ENCODE measurements around the gene OR4F6.
"Not testable (repeated sequence)": the region's sequence is repeated elsewhere in the genome, so short reads cannot be mapped to it uniquely, and the experiment has no call there.

OR4F6 gene, protein sequence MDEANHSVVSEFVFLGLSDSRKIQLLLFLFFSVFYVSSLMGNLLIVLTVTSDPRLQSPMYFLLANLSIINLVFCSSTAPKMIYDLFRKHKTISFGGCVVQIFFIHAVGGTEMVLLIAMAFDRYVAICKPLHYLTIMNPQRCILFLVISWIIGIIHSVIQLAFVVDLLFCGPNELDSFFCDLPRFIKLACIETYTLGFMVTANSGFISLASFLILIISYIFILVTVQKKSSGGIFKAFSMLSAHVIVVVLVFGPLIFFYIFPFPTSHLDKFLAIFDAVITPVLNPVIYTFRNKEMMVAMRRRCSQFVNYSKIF

GRCh38 chr15:101803209-101803608 is at the start of gene OR4F6:
Gene OR4F6 (plus strand): TSS chr15:101803509. CDS start chr15:101805720, 2,211 bp downstream.
- no peak for DNase-seq

- not testable (repeated sequence) for DNase-seq
Observed at GRCh38 chr15:101764669-101765339, 38.5 kb upstream of the OR4F6 start.

- not testable (repeated sequence) for DNase-seq
Observed at GRCh38 chr15:101765340-101765671, 38.0 kb upstream of the OR4F6 start.

GRCh38 chr15:101765772-101766456 is 37.4 kb upstream of the OR4F6 start:
- no peak for DNase-seq

GRCh38 chr15:101767083-101767640 is 36.1 kb upstream of the OR4F6 start:
- DNase-seq = not testable (repeated sequence)

DNA sequence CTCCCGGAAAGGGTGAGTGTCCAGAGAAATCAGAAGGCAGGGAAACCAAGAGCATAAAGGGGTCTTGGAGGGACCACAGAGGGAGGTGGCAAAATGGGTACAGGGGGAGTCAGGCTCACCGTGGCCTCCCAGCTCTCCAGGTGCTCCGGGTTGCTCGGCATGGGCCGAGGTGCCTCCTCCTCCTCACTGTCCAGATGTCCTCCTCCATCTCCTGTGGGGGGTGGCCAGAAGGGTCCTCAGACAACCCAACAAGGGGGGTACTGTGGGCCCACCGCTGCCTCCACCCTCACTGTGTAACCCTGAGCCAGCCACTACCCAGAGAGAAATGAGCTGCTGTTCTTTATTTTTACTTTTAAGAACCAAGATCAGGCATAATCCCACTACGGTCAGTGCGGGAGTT is 30.4 kb upstream of the OR4F6 start:
- no peak for DNase-seq

GRCh38 chr15:101773496-101774100 is 29.7 kb upstream of the OR4F6 start:
- DNase-seq = no peak

DNA sequence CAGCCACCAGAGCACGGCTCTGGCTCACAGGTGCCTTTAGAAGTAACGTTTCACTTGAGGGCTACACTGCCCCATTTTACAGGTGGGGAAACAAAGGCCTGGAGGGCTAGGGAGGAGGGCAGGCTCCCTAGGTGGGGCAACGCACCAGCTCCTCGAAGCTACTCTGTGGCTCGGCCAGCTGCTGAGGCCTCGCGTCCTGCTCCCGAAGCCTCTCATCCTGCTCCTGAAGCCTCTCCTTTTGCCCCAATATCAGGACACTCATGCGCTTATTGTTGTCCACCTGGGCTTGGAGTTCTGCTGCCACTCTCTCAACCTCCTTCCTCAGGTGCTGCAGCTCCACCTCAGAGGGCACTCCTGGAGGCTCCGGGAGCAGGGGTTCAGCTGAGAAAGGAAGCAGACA is 28.2 kb upstream of the OR4F6 start:
- no peak for DNase-seq

GRCh38 chr15:101778576-101778975 is 24.7 kb upstream of the OR4F6 start:
- DNase-seq = not testable (repeated sequence)

- DNase-seq = not testable (repeated sequence)
Observed at GRCh38 chr15:101780225-101780624, 23.1 kb upstream of the OR4F6 start.

GRCh38 chr15:101781928-101782327 is 21.4 kb upstream of the OR4F6 start:
- no peak for DNase-seq

DNA sequence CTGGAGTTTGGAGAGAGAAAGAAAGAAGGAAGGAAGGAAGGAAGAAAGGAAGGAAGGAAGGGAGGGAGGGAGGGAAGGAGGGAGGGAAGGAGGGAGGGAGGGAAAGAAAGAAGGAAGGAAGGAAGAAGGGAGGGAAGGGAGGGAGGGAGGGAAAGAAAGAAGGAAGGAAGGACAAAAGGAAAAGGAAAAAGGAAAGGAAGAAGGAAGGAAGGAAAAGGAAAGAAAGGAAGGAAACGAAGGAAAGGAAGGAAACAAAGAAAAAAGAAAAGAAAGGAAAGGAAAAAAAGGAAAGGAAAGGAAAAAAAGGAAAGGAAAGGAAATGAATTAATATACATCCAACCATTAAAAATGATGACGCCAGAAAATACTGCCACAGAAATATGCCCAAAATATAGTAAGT is 18.7 kb upstream of the OR4F6 start:
- DNase-seq = no peak

- not testable (repeated sequence) for DNase-seq
Observed at GRCh38 chr15:101786422-101786821, 16.9 kb upstream of the OR4F6 start.

GRCh38 chr15:101788001-101788400 is 15.3 kb upstream of the OR4F6 start:
- not testable (repeated sequence) for DNase-seq

DNA sequence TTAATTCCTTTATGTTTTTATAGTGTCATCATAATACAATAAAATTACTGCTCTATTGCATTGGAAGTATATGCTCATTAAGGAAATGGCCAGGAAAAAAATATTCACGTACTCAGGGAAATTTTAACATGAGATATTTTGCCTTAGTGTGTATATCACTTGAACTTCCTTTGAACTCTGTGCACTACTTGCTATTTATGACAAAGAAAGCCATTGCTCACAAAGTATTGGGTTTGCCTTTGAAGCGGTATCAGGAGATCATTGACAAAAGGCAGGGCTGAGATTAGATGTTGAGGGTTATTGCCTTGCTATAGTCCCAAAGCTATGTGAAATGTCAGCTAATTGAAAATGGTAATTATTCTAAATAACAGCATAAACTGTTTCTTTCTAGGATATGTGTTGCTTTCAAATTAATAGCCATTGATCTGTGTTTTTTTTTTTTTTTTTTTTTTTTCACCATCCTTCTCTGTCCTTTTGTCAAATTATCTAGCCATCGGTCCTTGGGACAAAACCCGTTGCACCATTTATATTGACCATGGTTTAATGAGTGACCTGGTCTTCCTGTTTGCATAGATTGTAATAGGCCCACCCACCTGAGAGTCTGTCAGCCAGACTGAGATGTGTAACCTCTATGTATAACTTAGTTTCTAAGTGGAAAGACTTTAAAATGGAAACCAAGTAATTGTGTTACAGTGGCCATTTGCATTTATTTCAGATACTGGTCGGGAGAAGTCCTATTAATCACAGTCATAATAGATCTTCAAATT is 14.6 kb upstream of the OR4F6 start:
- not testable (repeated sequence) for DNase-seq

DNA sequence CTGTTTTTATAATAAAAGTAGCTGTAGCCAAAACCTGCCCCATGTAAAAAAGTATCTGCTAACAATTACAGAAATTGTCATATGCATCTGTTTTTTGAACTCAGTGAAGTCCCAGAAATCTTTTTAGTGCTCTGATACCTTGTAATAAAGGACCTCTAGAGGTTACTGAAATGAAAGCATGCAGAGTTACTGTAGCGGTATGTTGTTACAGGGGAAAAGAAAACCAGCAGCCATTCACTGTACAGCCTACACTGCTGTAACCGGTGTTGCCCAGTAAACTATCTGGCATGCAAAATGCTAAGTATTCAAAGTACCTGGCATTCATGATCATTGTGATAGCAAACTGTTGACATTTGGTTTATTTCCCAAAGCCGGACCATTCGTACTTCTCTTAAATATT is 12.6 kb upstream of the OR4F6 start:
- not testable (repeated sequence) for DNase-seq

DNA sequence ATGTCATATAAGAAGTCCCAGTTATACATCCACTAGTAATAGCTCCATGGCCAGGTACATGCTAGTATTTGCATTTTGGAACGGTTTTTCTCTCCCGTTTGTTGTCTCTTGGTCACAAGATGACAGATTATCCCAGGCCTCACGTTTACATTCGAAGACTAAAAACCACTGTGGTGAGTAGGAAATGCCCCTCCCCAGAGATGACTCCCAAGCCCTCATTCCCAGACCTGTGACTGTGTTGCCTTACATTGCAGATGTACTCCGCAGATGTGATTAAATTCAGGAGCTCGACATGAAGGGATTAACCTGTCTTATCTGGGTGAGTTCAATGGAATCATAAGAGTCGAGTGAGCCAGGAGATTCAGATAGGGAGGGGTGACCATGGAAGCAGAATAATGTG is 9.3 kb upstream of the OR4F6 start:
- not testable (repeated sequence) for DNase-seq

- no peak for DNase-seq
Observed at GRCh38 chr15:101795455-101795854, 7.9 kb upstream of the OR4F6 start.

- no peak for DNase-seq
Observed at GRCh38 chr15:101799665-101800064, 3.6 kb upstream of the OR4F6 start.

DNA sequence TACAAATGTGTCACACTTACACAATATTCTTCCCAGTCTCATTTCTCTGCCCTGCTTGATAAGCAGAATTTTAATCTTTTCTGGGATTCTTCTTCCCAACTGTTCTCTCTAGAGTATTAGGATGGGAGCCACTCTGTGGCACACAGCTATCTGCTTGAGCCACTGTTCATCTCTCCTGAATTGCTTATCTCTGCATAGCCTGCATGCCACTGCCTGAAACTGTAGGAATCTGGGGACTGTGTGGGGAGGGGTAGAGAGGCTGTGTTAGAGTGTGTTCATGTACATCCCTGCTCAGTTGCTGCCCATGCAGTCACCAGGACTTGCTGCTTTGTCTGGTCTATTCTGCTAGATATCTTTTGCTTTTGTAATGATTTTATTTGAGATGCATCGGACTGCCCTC is 2.3 kb upstream of the OR4F6 start:
- DNase-seq = no peak

DNA sequence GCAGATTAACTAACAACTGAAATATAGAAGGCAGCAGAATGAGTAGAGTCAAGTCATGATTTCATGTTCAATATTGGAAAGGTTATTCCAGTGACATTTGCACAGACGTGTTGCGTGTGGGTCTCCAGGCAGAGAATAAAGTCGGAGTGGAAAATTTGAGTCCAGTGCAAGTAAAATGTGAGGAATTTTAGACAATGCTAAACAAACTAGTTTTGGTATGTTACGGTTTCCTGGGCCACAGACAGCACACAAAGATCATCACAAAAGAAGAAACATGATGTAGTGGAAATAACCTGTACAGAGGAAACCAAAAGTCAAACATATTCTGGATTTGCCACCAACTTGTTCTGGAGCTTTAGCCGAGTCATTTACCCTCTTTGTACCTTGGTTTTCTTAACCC is 367 bp downstream of the OR4F6 start:
- DNase-seq = no peak

- DNase-seq = no peak
Observed at GRCh38 chr15:101804375-101804774, 1.1 kb downstream of the OR4F6 start.

Measured in midbrain (tissue), 1 donor.